GM21423 (cell line): ENCODE data around the gene HS3ST2.

Experiments used
- ATAC-seq: cut with Tn5 transposase; IDR thresholded peaks from one replicate; pipeline ENCODE4 v1.9.1; 2021; ENCODE audit warnings: mild to moderate bottlenecking, moderate library complexity; ENCODE audit not compliant: unreplicated experiment

Gene HS3ST2

GRCh38 chr16:22813948-22814710 lies at the start of gene HS3ST2:
HS3ST2 (plus strand) TSS chr16:22814162; CDS start chr16:22814611, 449 bp downstream.
- no peak for ATAC-seq

- ATAC-seq: no peak
Observed at GRCh38 chr16:22764662-22765327, 49.2 kb upstream of the HS3ST2 start.

GRCh38 chr16:22765479-22765878 lies 48.5 kb upstream of the HS3ST2 start:
- no peak for ATAC-seq

- no peak for ATAC-seq
Observed at GRCh38 chr16:22770866-22771265, 43.1 kb upstream of the HS3ST2 start.

- no peak for ATAC-seq
Observed at GRCh38 chr16:22771551-22771950, 42.4 kb upstream of the HS3ST2 start.

GRCh38 chr16:22775220-22775922 lies 38.6 kb upstream of the HS3ST2 start:
- ATAC-seq: no peak

GRCh38 chr16:22781480-22781879 lies 32.5 kb upstream of the HS3ST2 start:
- no peak for ATAC-seq

- ATAC-seq: no peak
Observed at GRCh38 chr16:22782314-22782713, 31.6 kb upstream of the HS3ST2 start.

- ATAC-seq: no peak
Observed at GRCh38 chr16:22784690-22785214, 29.2 kb upstream of the HS3ST2 start.

- no peak for ATAC-seq
Observed at GRCh38 chr16:22785552-22785951, 28.4 kb upstream of the HS3ST2 start.

- ATAC-seq: no peak
Observed at GRCh38 chr16:22786284-22786683, 27.7 kb upstream of the HS3ST2 start.

- no peak for ATAC-seq
Observed at GRCh38 chr16:22786691-22787090, 27.3 kb upstream of the HS3ST2 start.

- no peak for ATAC-seq
Observed at GRCh38 chr16:22787466-22788192, 26.3 kb upstream of the HS3ST2 start.

GRCh38 chr16:22788193-22788530 lies 25.8 kb upstream of the HS3ST2 start:
- no peak for ATAC-seq

GRCh38 chr16:22789281-22789945 lies 24.5 kb upstream of the HS3ST2 start:
- no peak for ATAC-seq

GRCh38 chr16:22797551-22797950 lies 16.4 kb upstream of the HS3ST2 start:
- ATAC-seq: no peak

GRCh38 chr16:22799113-22799512 lies 14.8 kb upstream of the HS3ST2 start:
- no peak for ATAC-seq

GRCh38 chr16:22804893-22805292 lies 9.1 kb upstream of the HS3ST2 start:
- ATAC-seq: no peak

GRCh38 chr16:22805326-22805725 lies 8.6 kb upstream of the HS3ST2 start:
- ATAC-seq: no peak

GRCh38 chr16:22806811-22807210 lies 7.2 kb upstream of the HS3ST2 start:
- ATAC-seq: no peak
